Motor neuron (in vitro differentiated cells): ENCODE data around the gene TOX2. TPM values are rescaled to one million over a fixed set of nuclear protein-coding genes. Genes with fewer than 3 reads are reported as not detected.
"Not testable (repeated sequence)": the region's sequence is repeated elsewhere in the genome, so short reads cannot be mapped to it uniquely, and the experiment has no call there.

Experiments used
- ATAC-seq, 8 experiments: fragments of 200-7000 bp; cut with Tn5 transposase; replicated peaks in 6 of 8; 2 replicates each; pipeline ENCODE4 v1.8.0; 2021; ENCODE audit warnings: mild to moderate bottlenecking in 8 of 8, moderate library complexity in 8 of 8
- H3K27ac ChIP-seq, 2 donors: fragments of 250-450 bp; sonication (Bioruptor Pico); 2 replicates each; pipeline ENCODE4 v1.9.0; 2021; ENCODE audit warnings: antibody characterized with exemption in 2 of 2, mild to moderate bottlenecking in 2 of 2, moderate library complexity in 1 of 2
- H3K4me1 ChIP-seq, 2 donors: fragments of 250-450 bp; sonication (Bioruptor Pico); replicated peaks in 1 of 2; 2 replicates each; pipeline ENCODE4 v1.6.1; 2021; ENCODE audit warnings: antibody characterized with exemption in 2 of 2, mild to moderate bottlenecking in 2 of 2, moderate library complexity in 1 of 2
- H3K4me3 ChIP-seq, 5 donors: fragments of 250-450 bp; sonication (Bioruptor Pico); 2 replicates each; pipeline ENCODE4 v1.9.0; 2021; ENCODE audit warnings: antibody characterized with exemption in 5 of 5, mild to moderate bottlenecking in 5 of 5, moderate library complexity in 4 of 5
- WGBS, 10 experiments: fragments of 450-650 bp; shearing (Covaris generic); methylation state at CpG; one replicate each; pipeline ENCODE4 v1.0.0; 2022; 5-methylcytosine and 5-hydroxymethylcytosine counted together
- in situ Hi-C, 9 experiments: fragments of 400-800 bp; cut with MboI; loops; one replicate each; pipeline ENCODE4 v1.15.0; 2021; ENCODE audit warnings: low sequenced_read_pairs in 9 of 9, low pct_unique_long_range_greater_than_20kb in 2 of 9; ENCODE audit not compliant: unreplicated experiment in 9 of 9
- total RNA-seq, 8 experiments: library from RNA; unstranded; fragments of 300-600 nt; gene quantifications; 2 replicates each; pipeline versions ENCODE4 v1.2.3 to v1.2.4, GENCODE V29; 2022

TOX2 gene
- total RNA-seq, 8 experiments from 2014 or later: 4.9 to 27.0 (median 8.6) TPM

- in situ Hi-C loops: no loop called here
Measured at GRCh38 chr20:44033873-44034272, 119.2 kb downstream of the TOX2 start.

GRCh38 chr20:44034451-44034850, 119.8 kb downstream of the TOX2 start:
- H3K27ac ChIP-seq: no peak overlapping the region
- ATAC-seq: no peak
- 29 to 73% methylated on average over 1 of the region's 1 CpG; no CpG with 5 or more reads in 8 of the 10 experiments for WGBS, 10 experiments
- peaks cover 9 to 28% of the 10 kb centered on the region in 2 donors for H3K4me1 ChIP-seq
- in situ Hi-C loops: no loop called here
- no peak overlapping the region for H3K4me3 ChIP-seq

More at GRCh38 chr20:44033873-44034272, 119.2 kb downstream of the TOX2 start:
- no peak overlapping the region for H3K27ac ChIP-seq
- no peak overlapping the region for H3K4me3 ChIP-seq
- ATAC-seq: no peak
- WGBS, 10 experiments: 67 to 100% (median 100%) methylated on average over 1 to 4 of the region's 4 CpGs; no CpG with 5 or more reads in 4 of the 10 experiments
- H3K4me1 ChIP-seq: peaks cover 3 to 22% of the 10 kb centered on the region in 2 donors

- no peak overlapping the region for H3K27ac ChIP-seq
- H3K4me3 ChIP-seq: no peak overlapping the region
- H3K4me1 ChIP-seq: peaks cover 13 to 30% of the 10 kb centered on the region in 2 donors
- WGBS, 10 experiments: 30 to 100% (median 78%) methylated on average over 1 to 6 of the region's 12 CpGs; no CpG with 5 or more reads in 2 of the 10 experiments
- in situ Hi-C loops: no loop called here
- ATAC-seq: no peak
Measured at GRCh38 chr20:44034965-44035635, 120.4 kb downstream of the TOX2 start.

- Histone ChIP-seq H3K4me1 (peaks cover 13 to 30% of the 10 kb centered on the region in 2 donors), H3K4me3 (no peak overlapping the region), H3K27ac (no peak overlapping the region)
- in situ Hi-C loops: no loop called here
- 60 to 100% (median 72%) methylated on average over 1 to 4 of the region's 8 CpGs; no CpG with 5 or more reads in 2 of the 10 experiments for WGBS, 10 experiments
- no peak for ATAC-seq
Measured at GRCh38 chr20:44035924-44036323, 121.3 kb downstream of the TOX2 start.

GRCh38 chr20:44036441-44036840, 121.8 kb downstream of the TOX2 start:
- Histone ChIP-seq H3K4me1 (peaks cover 13 to 30% of the 10 kb centered on the region in 2 donors), H3K4me3 (no peak overlapping the region), H3K27ac (no peak overlapping the region)
- in situ Hi-C loops: no loop called here
- ATAC-seq: peak in 1 of 8 experiments; percentile 41
- 32 to 100% (median 80%) methylated on average over 1 to 2 of the region's 4 CpGs; no CpG with 5 or more reads in 3 of the 10 experiments for WGBS, 10 experiments

GRCh38 chr20:44038681-44039123, 124.0 kb downstream of the TOX2 start:
- ATAC-seq: peak; percentile 77 to 98 (median 92)
- Histone ChIP-seq H3K27ac (peak overlapping the region; percentile 46 to 51), H3K4me1 (peaks cover 13% of the 10 kb centered on the region in 2 donors), H3K4me3 (peak overlapping the region in 1 of 5 donors; percentile 6)
- 0 to 58% (median 41%) methylated on average over 1 to 15 of the region's 15 CpGs; no CpG with 5 or more reads in 1 of the 10 experiments for WGBS, 10 experiments
- in situ Hi-C loops: no loop called here

GRCh38 chr20:44039147-44039546, 124.5 kb downstream of the TOX2 start:
- in situ Hi-C loops: no loop called here
- peak overlapping the region; percentile 46 to 51 for H3K27ac ChIP-seq
- no peak overlapping the region for H3K4me3 ChIP-seq
- peak in 4 of 8 experiments; percentile 37 to 59 (median 46) for ATAC-seq
- H3K4me1 ChIP-seq: peaks cover 13% of the 10 kb centered on the region in 2 donors
- 43% methylated on average over 1 of the region's 1 CpG; no CpG with 5 or more reads in 9 of the 10 experiments for WGBS, 10 experiments

- 60 to 100% (median 83%) methylated on average over 1 to 7 of the region's 10 CpGs; no CpG with 5 or more reads in 3 of the 10 experiments for WGBS, 10 experiments
- Histone ChIP-seq H3K27ac (no peak overlapping the region), H3K4me3 (no peak overlapping the region), H3K4me1 (peaks cover 13% of the 10 kb centered on the region in 2 donors)
- no peak for ATAC-seq
- in situ Hi-C loops: no loop called here
Measured at GRCh38 chr20:44039741-44040140, 125.1 kb downstream of the TOX2 start.

GRCh38 chr20:44040202-44040915, 125.7 kb downstream of the TOX2 start:
- Histone ChIP-seq H3K4me1 (peaks cover 13% of the 10 kb centered on the region in 2 donors), H3K4me3 (no peak overlapping the region), H3K27ac (no peak overlapping the region)
- 67 to 100% (median 80%) methylated on average over 1 to 5 of the region's 5 CpGs; no CpG with 5 or more reads in 5 of the 10 experiments for WGBS, 10 experiments
- no peak for ATAC-seq
- in situ Hi-C loops: no loop called here

GRCh38 chr20:44041001-44041400, 126.3 kb downstream of the TOX2 start:
- ATAC-seq: no peak
- in situ Hi-C loops: no loop called here
- whole genome bisulfite sequencing, 10 experiments: 95 to 100% (median 100%) methylated on average over 1 to 5 of the region's 8 CpGs; no CpG with 5 or more reads in 6 of the 10 experiments
- H3K4me1 ChIP-seq: peaks cover 13% of the 10 kb centered on the region in 2 donors
- H3K27ac ChIP-seq: no peak overlapping the region
- no peak overlapping the region for H3K4me3 ChIP-seq

- H3K4me3 ChIP-seq, ATAC-seq, in situ Hi-C loops: not testable (repeated sequence)
Measured at GRCh38 chr20:44044712-44045111, 130.1 kb downstream of the TOX2 start.

GRCh38 chr20:44050327-44050726, 135.7 kb downstream of the TOX2 start:
- WGBS, 10 experiments: 0 to 100% (median 79%) methylated on average over 2 of the region's 2 CpGs
- in situ Hi-C loops: no loop called here
- Histone ChIP-seq H3K27ac (no peak overlapping the region), H3K4me3 (no peak overlapping the region), H3K4me1 (peaks cover 0 to 3% of the 10 kb centered on the region in 2 donors)
- no peak for ATAC-seq

More at GRCh38 chr20:44044712-44045111, 130.1 kb downstream of the TOX2 start:
- not testable (repeated sequence) for H3K4me1 ChIP-seq, H3K27ac ChIP-seq
- WGBS, 10 experiments: 20 to 95% (median 86%) methylated on average over 1 to 4 of the region's 5 CpGs; no CpG with 5 or more reads in 3 of the 10 experiments
